Endothelial cell of umbilical vein (primary cell): ENCODE data around the gene ENHO. TPM values are rescaled to one million over a fixed set of nuclear protein-coding genes. Genes with fewer than 3 reads are reported as not detected.

Source experiments
- BruUV-seq: library from RNA; stranded (reverse); fragments of 400-500 nt; replicated peaks from 2 replicates; lab custom pipeline; 2021; lab: Mats Ljungman, UMichigan
- CTCF ChIA-PET: fragments of 300-600, 350-600 bp; sonication (Branson Sonifier 250); formaldehyde crosslinking; loops from one replicate; lab custom pipeline; 2021; ENCODE audit warnings: antibody characterized with exemption, inconsistent platforms; lab: Charles Lee
- POLR2A ChIA-PET: fragments of 300-600, 350-600 bp; sonication (Branson Sonifier 250); formaldehyde crosslinking; loops from one replicate; lab custom pipeline; 2021; ENCODE audit warnings: antibody characterized with exemption, inconsistent platforms; lab: Charles Lee
- DNase-seq: peaks from one replicate; pipeline ENCODE4 v3.0.0-alpha.2; 2011; ENCODE audit warnings: low read depth, low spot score
- FAIRE-seq: peaks from 2 replicates; lab custom pipeline; 2011; peaks lifted over from hg19 to GRCh38; lab: Jason Lieb, UNC
- H2AFZ ChIP-seq: 2 replicates; pipeline ENCODE4 v1.6.0; 2012; ENCODE audit warnings: low read depth, low read length, control low read depth, inconsistent platforms
- H3K27ac ChIP-seq: 2 replicates; pipeline ENCODE4 v1.5.1; 2011; ENCODE audit warnings: low read depth, mild to moderate bottlenecking, control low read depth, low read length, moderate library complexity; ENCODE audit not compliant: insufficient read depth
- H3K27me3 ChIP-seq, 2 experiments: 2 replicates each; pipeline versions ENCODE4 v1.6.0 to v1.6.1; 2011; ENCODE audit warnings: low read length in 2 of 2, mixed read lengths in 1 of 2; ENCODE audit not compliant: control insufficient read depth in 2 of 2, insufficient read depth in 2 of 2
- H3K36me3 ChIP-seq, 2 experiments: 2 replicates in 1 of 2; 3 replicates in 1 of 2; pipeline ENCODE4 v1.5.1; 2011; ENCODE audit warnings: low read length in 2 of 2, mild to moderate bottlenecking in 1 of 2, moderate library complexity in 1 of 2; ENCODE audit not compliant: control insufficient read depth in 2 of 2, insufficient read depth in 2 of 2; ENCODE audit errors: extremely low read depth in 1 of 2
- H3K4me1 ChIP-seq: 3 replicates; pipeline ENCODE4 v1.5.1; 2011; ENCODE audit warnings: mild to moderate bottlenecking, low read length; ENCODE audit not compliant: control insufficient read depth, insufficient read depth; ENCODE audit errors: extremely low read depth
- H3K4me2 ChIP-seq: 2 replicates; pipeline ENCODE4 v1.6.1; 2011; ENCODE audit warnings: low read length, control low read depth, mixed read lengths; ENCODE audit not compliant: insufficient read depth
- H3K4me3 ChIP-seq, 3 experiments: fragments of 200-600 bp in 1 of 3; sonication (generic), shearing (Covaris generic) in 1 of 3; replicated peaks in 1 of 3; 2 replicates each; pipeline ENCODE4 v1.5.1; 2011 to 2016; ENCODE audit warnings: control low read depth in 3 of 3, low read length in 3 of 3, mild to moderate bottlenecking in 2 of 3, inconsistent platforms in 1 of 3, low read depth in 1 of 3, moderate library complexity in 1 of 3; ENCODE audit not compliant: insufficient read depth in 1 of 3
- H3K79me2 ChIP-seq: 2 replicates; pipeline ENCODE4 v1.6.0; 2012; ENCODE audit warnings: low read length, inconsistent platforms; ENCODE audit not compliant: control insufficient read depth, insufficient read depth
- H3K9ac ChIP-seq: replicated peaks from 2 replicates; pipeline ENCODE3; 2011; ENCODE audit warnings: low read length, control low read depth; ENCODE audit not compliant: insufficient read depth; ENCODE audit errors: extremely low read depth
- H3K9me1 ChIP-seq: replicated peaks from 3 replicates; pipeline ENCODE4 v1.6.0; 2011; ENCODE audit warnings: mild to moderate bottlenecking, low read length; ENCODE audit not compliant: control insufficient read depth, insufficient read depth; ENCODE audit errors: extremely low read depth
- H3K9me3 ChIP-seq: replicated peaks from 2 replicates; pipeline ENCODE4 v1.5.1; 2012; ENCODE audit warnings: low read length, inconsistent platforms; ENCODE audit not compliant: control insufficient read depth, insufficient read depth
- H4K20me1 ChIP-seq: replicated peaks from 2 replicates; pipeline ENCODE3; 2011; ENCODE audit warnings: mild to moderate bottlenecking, low read length; ENCODE audit not compliant: control insufficient read depth, insufficient read depth; ENCODE audit errors: extremely low read depth
- EZH2 ChIP-seq: IDR thresholded peaks from 2 replicates; pipeline ENCODE4 v1.6.1; 2012; ENCODE audit warnings: borderline replicate concordance, low read depth, mild to moderate bottlenecking, moderate library complexity, low read length, inconsistent platforms; ENCODE audit not compliant: severe bottlenecking
- FOS ChIP-seq: IDR thresholded peaks from 2 replicates; pipeline ENCODE4 v1.6.1; 2011; ENCODE audit warnings: mild to moderate bottlenecking, low read length, moderate library complexity, borderline replicate concordance; ENCODE audit not compliant: insufficient read depth
- GATA2 ChIP-seq: IDR thresholded peaks from 2 replicates; pipeline ENCODE4 v1.7.0; 2011; ENCODE audit warnings: low read depth, mild to moderate bottlenecking, moderate library complexity, mixed read lengths, low read length; ENCODE audit not compliant: insufficient read length, insufficient read depth
- JUN ChIP-seq: IDR thresholded peaks from 2 replicates; pipeline ENCODE4 v1.6.1; 2011; ENCODE audit warnings: borderline replicate concordance, low read depth; ENCODE audit not compliant: insufficient read length, insufficient read depth
- MYC ChIP-seq: IDR thresholded peaks from one replicate; pipeline ENCODE4 v1.6.1; 2011; ENCODE audit warnings: mild to moderate bottlenecking, low read depth, low read length
- POLR2A ChIP-seq: IDR thresholded peaks from 2 replicates; pipeline ENCODE4 v1.6.1; 2012; ENCODE audit warnings: low read depth, mild to moderate bottlenecking, control low read depth, low read length
- POLR2AphosphoS5 ChIP-seq: IDR thresholded peaks from 2 replicates; pipeline ENCODE4 v1.6.1; 2012; ENCODE audit warnings: low read depth, mild to moderate bottlenecking, control low read depth, low read length, moderate library complexity; ENCODE audit not compliant: insufficient read depth
- dilution Hi-C: fragments of 300-500 bp; cut with MboI; formaldehyde crosslinking; loops from one replicate; pipeline ENCODE4 v1.15.0; 2019; ENCODE audit warnings: low sequenced_read_pairs; ENCODE audit not compliant: extremely low pct_ligation_motif_present
- intact Hi-C: fragments of 100-400 bp; cut with micrococcal nuclease; formaldehyde crosslinking; loops from one replicate; pipeline ENCODE4 v1.10.0; 2022
- polyA plus RNA-seq, 4 experiments: library from polyadenylated mRNA; depleted of rRNA in 3 of 4; stranded (reverse) in 3 of 4; unstranded in 1 of 4; fragments of >200 nt; gene quantifications; 2 replicates each; pipeline versions ENCODE4 v1.2.1 to v1.2.3, GENCODE V29; 2011 to 2012; ENCODE audit warnings: missing spikeins in 1 of 4
- total RNA-seq: library from RNA; stranded (reverse); gene quantifications from 2 replicates; pipeline ENCODE4 v1.2.3, GENCODE V29; 2021
- TF ChIP-seq, protein P1 (sequence below), 2 donors: IDR thresholded peaks; 1 replicate in 1 of 2; 2 replicates in 1 of 2; pipeline ENCODE4 v1.5.1; 2011; ENCODE audit warnings: low read length in 2 of 2, mild to moderate bottlenecking in 2 of 2, moderate library complexity in 2 of 2, control low read depth in 1 of 2, inconsistent platforms in 1 of 2, low read depth in 1 of 2; ENCODE audit not compliant: insufficient read depth in 1 of 2; ENCODE audit errors: extremely low read depth in 1 of 2
- TF ChIP-seq, protein P2 (sequence below): IDR thresholded peaks from 2 replicates; pipeline ENCODE4 v1.6.1; 2011; ENCODE audit not compliant: insufficient read depth, insufficient read length

ENHO gene
- total and polyA plus RNA-seq, 2 donors (not counting 3 experiments of a cell fraction or from before 2014, with no cell fraction given): 0.10 TPM; not detected in 1

DNA sequence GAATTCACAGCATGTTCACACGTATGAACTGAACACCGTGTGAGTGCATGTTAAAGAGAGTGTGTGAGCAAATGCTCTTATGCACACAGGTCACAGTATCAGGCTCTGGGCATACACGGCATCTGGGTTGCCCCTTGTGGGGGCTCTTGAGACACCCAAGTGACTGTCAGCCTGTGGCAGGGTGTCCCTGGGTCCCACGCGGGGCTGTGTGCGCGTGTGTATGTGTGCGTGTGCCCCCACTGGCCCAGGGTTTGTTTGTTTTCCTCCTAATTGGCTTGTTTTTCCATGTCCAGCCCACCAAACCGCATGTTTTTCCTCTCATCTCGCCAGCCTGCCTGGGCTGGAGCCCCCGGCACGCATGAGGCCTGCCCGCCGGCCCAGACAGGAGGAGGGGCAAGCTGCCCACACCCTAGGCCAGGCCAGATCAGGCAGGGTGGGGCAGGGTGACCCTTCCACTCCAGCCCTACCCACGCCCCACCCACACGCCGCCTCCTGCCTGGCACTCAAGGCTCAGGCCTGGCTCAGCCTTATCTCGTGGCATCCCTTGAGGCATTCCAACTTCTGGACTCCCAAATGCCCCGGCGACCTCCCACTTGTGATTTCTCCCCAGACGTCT, 37.9 kb upstream of the ENHO start:
- CTCF ChIA-PET: interaction anchor here (1.3 to 2.3 kb wide), 3 partner anchors 11 to 31 kb away, joined by 3 to 10 read pairs (median 7); no protein-coding TSS in a partner anchor
- TF ChIP-seq POLR2AphosphoS5 (no peak), MYC (no peak), FOS (no peak)
- Histone ChIP-seq H3K9me3 (no peaks in the 10 kb centered on the region), H3K36me3 (no peaks in the 10 kb centered on the region), H2AFZ (no peak overlapping the region), H3K9me1 (no peaks in the 10 kb centered on the region), H3K27ac (no peak overlapping the region), H4K20me1 (no peaks in the 10 kb centered on the region), H3K4me1 (no peaks in the 10 kb centered on the region), H3K79me2 (no peaks in the 10 kb centered on the region), H3K9ac (no peak overlapping the region), H3K4me3 (no peak overlapping the region), H3K4me2 (no peak overlapping the region), H3K27me3 (peaks cover 15 to 29% of the 10 kb centered on the region in 2 experiments)
- POLR2A ChIA-PET: no interaction called here
- DNase-seq: no peak
- intact Hi-C loops (no loop called here), dilution Hi-C loops (no loop called here)
- no peak for FAIRE-seq
- BruUV-seq: no TSS peak

DNA sequence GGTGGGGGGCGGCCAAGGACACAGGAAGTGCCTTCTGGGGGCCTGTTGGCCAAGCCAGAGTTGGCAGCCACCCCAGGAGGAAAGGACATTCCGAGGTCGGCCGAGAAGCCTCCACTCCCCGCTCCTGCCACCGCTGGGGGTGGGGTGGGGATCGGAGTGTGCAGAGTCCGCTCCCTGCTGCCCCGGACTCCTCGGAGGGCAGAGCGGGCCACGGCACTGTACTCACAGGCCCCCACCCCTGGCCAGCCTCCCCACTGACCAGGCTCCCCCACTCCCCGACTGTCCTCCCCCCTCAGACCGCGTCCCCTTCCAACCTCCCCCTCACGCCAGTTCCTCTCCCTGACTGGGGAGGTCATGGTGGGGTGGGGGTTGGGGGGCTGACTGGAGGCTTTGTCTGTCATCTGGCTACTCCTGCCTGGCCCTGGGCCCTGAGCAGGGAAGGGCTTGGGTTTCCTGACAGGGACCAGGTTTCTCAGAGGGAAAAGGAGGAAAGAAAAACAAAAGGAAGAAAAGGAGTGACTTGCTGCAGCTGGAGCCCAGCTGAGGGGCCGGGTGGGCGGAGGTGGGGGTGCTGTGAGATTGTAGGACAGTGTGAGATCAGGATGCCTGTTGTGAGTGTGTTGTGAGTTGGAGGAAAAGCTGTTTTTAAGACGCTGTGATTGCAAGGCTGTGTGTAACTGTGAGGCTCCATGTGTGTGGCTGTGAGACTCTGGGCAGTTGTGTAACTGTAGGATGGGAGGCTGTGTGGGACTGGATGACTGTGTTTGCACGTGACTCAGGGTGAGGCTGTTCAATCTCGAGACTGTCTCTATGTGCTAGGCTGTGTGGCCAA, 37.0 kb upstream of the ENHO start:
- no peaks in the 10 kb centered on the region for H3K36me3 ChIP-seq
- no peak overlapping the region for H2AFZ ChIP-seq
- TF ChIP-seq JUN (no peak), FOS (no peak), POLR2A (no peak), MYC (no peak), GATA2 (no peak), EZH2 (no peak), POLR2AphosphoS5 (no peak)
- TF ChIP-seq, protein P1, sequence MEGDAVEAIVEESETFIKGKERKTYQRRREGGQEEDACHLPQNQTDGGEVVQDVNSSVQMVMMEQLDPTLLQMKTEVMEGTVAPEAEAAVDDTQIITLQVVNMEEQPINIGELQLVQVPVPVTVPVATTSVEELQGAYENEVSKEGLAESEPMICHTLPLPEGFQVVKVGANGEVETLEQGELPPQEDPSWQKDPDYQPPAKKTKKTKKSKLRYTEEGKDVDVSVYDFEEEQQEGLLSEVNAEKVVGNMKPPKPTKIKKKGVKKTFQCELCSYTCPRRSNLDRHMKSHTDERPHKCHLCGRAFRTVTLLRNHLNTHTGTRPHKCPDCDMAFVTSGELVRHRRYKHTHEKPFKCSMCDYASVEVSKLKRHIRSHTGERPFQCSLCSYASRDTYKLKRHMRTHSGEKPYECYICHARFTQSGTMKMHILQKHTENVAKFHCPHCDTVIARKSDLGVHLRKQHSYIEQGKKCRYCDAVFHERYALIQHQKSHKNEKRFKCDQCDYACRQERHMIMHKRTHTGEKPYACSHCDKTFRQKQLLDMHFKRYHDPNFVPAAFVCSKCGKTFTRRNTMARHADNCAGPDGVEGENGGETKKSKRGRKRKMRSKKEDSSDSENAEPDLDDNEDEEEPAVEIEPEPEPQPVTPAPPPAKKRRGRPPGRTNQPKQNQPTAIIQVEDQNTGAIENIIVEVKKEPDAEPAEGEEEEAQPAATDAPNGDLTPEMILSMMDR (IDR thresholded peaks at IDR 0.05; ENCODE audit: extremely low read depth in 1 of 2, insufficient read depth in 1 of 2, low read depth in 1 of 2, low read length in 2 of 2): no peak
- TF ChIP-seq, protein P2, sequence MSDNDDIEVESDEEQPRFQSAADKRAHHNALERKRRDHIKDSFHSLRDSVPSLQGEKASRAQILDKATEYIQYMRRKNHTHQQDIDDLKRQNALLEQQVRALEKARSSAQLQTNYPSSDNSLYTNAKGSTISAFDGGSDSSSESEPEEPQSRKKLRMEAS: no peak
- no peak overlapping the region for H3K4me2 ChIP-seq
- H3K79me2 ChIP-seq: no peaks in the 10 kb centered on the region
- no peaks in the 10 kb centered on the region for H3K9me3 ChIP-seq
- no peaks in the 10 kb centered on the region for H4K20me1 ChIP-seq
- intact Hi-C loops: no loop called here
- dilution Hi-C loops: no loop called here
- H3K9me1 ChIP-seq: no peaks in the 10 kb centered on the region
- H3K4me3 ChIP-seq: no peak overlapping the region
- POLR2A ChIA-PET: no interaction called here
- no peak overlapping the region for H3K27ac ChIP-seq
- BruUV-seq: no TSS peak
- peak; percentile 21 for DNase-seq
- H3K9ac ChIP-seq: no peak overlapping the region
- H3K4me1 ChIP-seq: no peaks in the 10 kb centered on the region
- CTCF ChIA-PET: interaction anchor here (1.8 to 2.3 kb wide), 2 partner anchors 12 to 31 kb away, joined by 7 to 10 read pairs; no protein-coding TSS in a partner anchor
- H3K27me3 ChIP-seq: peaks cover 15 to 29% of the 10 kb centered on the region in 2 experiments
- no peak for FAIRE-seq
